ENCODE measurements around the gene USP32.
"Not testable (repeated sequence)": the region's sequence is repeated elsewhere in the genome, so short reads cannot be mapped to it uniquely, and the experiment has no call there.

The USP32 gene

GRCh38 chr17:60435244-60436167 lies 43.6 kb upstream of the USP32 start:
- Histone ChIP-seq H3K4ac (ENCODE audit: low read depth in 1 of 2, low read length in 2 of 2) (peak overlapping the region in 1 of 2 experiments; percentile 45), H3K36me3 (ENCODE audit: control insufficient read depth in 1 of 2, insufficient read depth in 2 of 2, low read depth in 1 of 2, low read length in 2 of 2) (no peaks in the 10 kb centered on the region), H3K9ac (ENCODE audit: low read length) (peak overlapping the region; percentile 85), H3K27me3 (ENCODE audit: control insufficient read depth in 1 of 2, insufficient read depth in 1 of 2, low read length in 2 of 2) (no peaks in the 10 kb centered on the region), H3K4me3 (ENCODE audit: insufficient read depth in 1 of 2, low read depth in 1 of 2, low read length in 2 of 2) (peak overlapping the region in 1 of 2 experiments; percentile 31), H2BK5ac (ENCODE audit: low read depth, low read length, poor library complexity, severe bottlenecking) (no peak overlapping the region), H3K79me1 (replicated peaks; ENCODE audit: low read length, poor library complexity, severe bottlenecking) (no peaks in the 10 kb centered on the region), H3K23ac (ENCODE audit: low read length in 2 of 2) (no peak overlapping the region), H3K4me1 (ENCODE audit: control insufficient read depth, insufficient read depth, low read depth, low read length) (no peaks in the 10 kb centered on the region), H2BK120ac (ENCODE audit: low read depth, low read length) (no peak overlapping the region), H2BK12ac (ENCODE audit: low read length in 2 of 2) (no peak overlapping the region), H2BK15ac (ENCODE audit: low read depth, poor library complexity, severe bottlenecking) (no peak overlapping the region), H3K14ac (ENCODE audit: low read length in 2 of 2) (no peak overlapping the region), H3K18ac (ENCODE audit: low read depth in 1 of 2, low read length in 2 of 2) (peak overlapping the region; percentile 6 to 57), H4K91ac (ENCODE audit: low read length) (peak overlapping the region; percentile 47), H3K9me3 (ENCODE audit: control insufficient read depth, low read length) (no peaks in the 10 kb centered on the region), H2AFZ (ENCODE audit: low read depth, low read length) (no peak overlapping the region), H3K4me2 (ENCODE audit: low read length, poor library complexity, severe bottlenecking) (no peak overlapping the region), H3K27ac (ENCODE audit: low read length, poor library complexity, severe bottlenecking) (no peak overlapping the region), H4K8ac (ENCODE audit: low read length) (peak overlapping the region; percentile 46), H2AK5ac (ENCODE audit: low read length, severe bottlenecking) (no peak overlapping the region)
- peak; percentile 85 for DNase-seq
- WGBS: 84% methylated on average over 27 of the region's 28 CpGs

GRCh38 chr17:60433021-60433997 lies 41.4 kb upstream of the USP32 start:
- H2BK5ac ChIP-seq (ENCODE audit: low read depth, low read length, poor library complexity, severe bottlenecking); H3K4me3 ChIP-seq (ENCODE audit: insufficient read depth in 1 of 2, low read depth in 1 of 2, low read length in 2 of 2); H2BK12ac ChIP-seq (ENCODE audit: low read length in 2 of 2); H2AK5ac ChIP-seq (ENCODE audit: low read length, severe bottlenecking); H3K36me3 ChIP-seq (ENCODE audit: control insufficient read depth in 1 of 2, insufficient read depth in 2 of 2, low read depth in 1 of 2, low read length in 2 of 2); H3K27me3 ChIP-seq (ENCODE audit: control insufficient read depth in 1 of 2, insufficient read depth in 1 of 2, low read length in 2 of 2); H3K27ac ChIP-seq (ENCODE audit: low read length, poor library complexity, severe bottlenecking); H3K79me1 ChIP-seq (replicated peaks; ENCODE audit: low read length, poor library complexity, severe bottlenecking); H2BK15ac ChIP-seq (ENCODE audit: low read depth, poor library complexity, severe bottlenecking); H2AFZ ChIP-seq (ENCODE audit: low read depth, low read length); H3K14ac ChIP-seq (ENCODE audit: low read length in 2 of 2); H3K23ac ChIP-seq (ENCODE audit: low read length in 2 of 2); H3K9ac ChIP-seq (ENCODE audit: low read length); H3K4ac ChIP-seq (ENCODE audit: low read depth in 1 of 2, low read length in 2 of 2); H3K18ac ChIP-seq (ENCODE audit: low read depth in 1 of 2, low read length in 2 of 2); H3K4me2 ChIP-seq (ENCODE audit: low read length, poor library complexity, severe bottlenecking); DNase-seq; H3K9me3 ChIP-seq (ENCODE audit: control insufficient read depth, low read length); H2BK120ac ChIP-seq (ENCODE audit: low read depth, low read length); H4K8ac ChIP-seq (ENCODE audit: low read length); H4K91ac ChIP-seq (ENCODE audit: low read length); H3K4me1 ChIP-seq (ENCODE audit: control insufficient read depth, insufficient read depth, low read depth, low read length): not testable (repeated sequence)
- WGBS: 94% methylated on average over 4 of the region's 4 CpGs

DNA sequence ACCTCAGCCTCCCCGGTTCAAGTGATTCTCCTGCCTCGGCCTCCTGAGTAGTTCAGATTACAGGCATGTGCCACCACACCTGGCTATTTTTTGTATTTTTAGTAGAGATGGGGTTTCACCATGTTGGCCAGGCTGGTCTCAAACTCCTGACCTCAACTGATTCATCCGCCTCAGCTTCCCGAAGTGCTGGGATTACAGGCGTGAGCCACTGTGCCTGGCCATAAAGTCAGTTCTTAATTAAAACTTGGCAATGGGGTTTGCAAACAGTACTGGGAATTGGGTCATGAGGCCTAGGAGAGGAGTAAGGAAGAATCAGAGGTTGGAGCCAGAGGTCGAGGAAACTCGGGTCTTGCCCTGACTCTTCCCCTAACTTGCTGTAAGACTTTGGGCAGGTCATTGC lies 38.6 kb upstream of the USP32 start:
- H3K27ac ChIP-seq (ENCODE audit: low read length, poor library complexity, severe bottlenecking); H3K4me3 ChIP-seq (ENCODE audit: insufficient read depth in 1 of 2, low read depth in 1 of 2, low read length in 2 of 2); H4K91ac ChIP-seq (ENCODE audit: low read length); H3K27me3 ChIP-seq (ENCODE audit: control insufficient read depth in 1 of 2, insufficient read depth in 1 of 2, low read length in 2 of 2); H3K9me3 ChIP-seq (ENCODE audit: control insufficient read depth, low read length); H3K36me3 ChIP-seq (ENCODE audit: control insufficient read depth in 1 of 2, insufficient read depth in 2 of 2, low read depth in 1 of 2, low read length in 2 of 2); H2BK12ac ChIP-seq (ENCODE audit: low read length in 2 of 2); H2AK5ac ChIP-seq (ENCODE audit: low read length, severe bottlenecking); H2BK120ac ChIP-seq (ENCODE audit: low read depth, low read length); H3K18ac ChIP-seq (ENCODE audit: low read depth in 1 of 2, low read length in 2 of 2); H3K79me1 ChIP-seq (replicated peaks; ENCODE audit: low read length, poor library complexity, severe bottlenecking); H3K4ac ChIP-seq (ENCODE audit: low read depth in 1 of 2, low read length in 2 of 2); H2BK15ac ChIP-seq (ENCODE audit: low read depth, poor library complexity, severe bottlenecking); H3K4me1 ChIP-seq (ENCODE audit: control insufficient read depth, insufficient read depth, low read depth, low read length); H3K23ac ChIP-seq (ENCODE audit: low read length in 2 of 2); H3K4me2 ChIP-seq (ENCODE audit: low read length, poor library complexity, severe bottlenecking); H3K14ac ChIP-seq (ENCODE audit: low read length in 2 of 2); DNase-seq; H4K8ac ChIP-seq (ENCODE audit: low read length); H2BK5ac ChIP-seq (ENCODE audit: low read depth, low read length, poor library complexity, severe bottlenecking); H2AFZ ChIP-seq (ENCODE audit: low read depth, low read length); H3K9ac ChIP-seq (ENCODE audit: low read length): not testable (repeated sequence)
- 95% methylated on average over 7 of the region's 7 CpGs for WGBS

DNA sequence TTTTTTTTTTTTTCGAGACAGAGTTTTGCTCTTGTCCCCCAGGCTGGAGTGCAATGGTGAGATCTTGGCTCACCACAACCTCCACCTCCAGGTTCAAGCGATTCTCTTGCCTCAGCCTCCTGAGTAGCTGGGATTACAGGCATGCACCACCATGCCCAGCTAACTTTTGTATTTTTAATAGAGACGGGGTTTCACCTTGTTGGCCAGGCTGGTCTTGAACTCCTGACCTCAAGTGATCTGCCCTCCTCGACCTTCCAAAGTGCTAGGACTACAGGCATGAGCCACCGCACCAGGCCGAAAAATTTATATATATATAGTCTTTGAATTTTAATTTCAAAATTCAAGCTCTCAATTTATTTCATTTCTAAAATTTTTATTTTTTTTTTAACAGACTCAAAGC lies 36.6 kb upstream of the USP32 start:
- not testable (repeated sequence) for H2BK5ac ChIP-seq (ENCODE audit: low read depth, low read length, poor library complexity, severe bottlenecking); H2AFZ ChIP-seq (ENCODE audit: low read depth, low read length); H3K14ac ChIP-seq (ENCODE audit: low read length in 2 of 2); H2AK5ac ChIP-seq (ENCODE audit: low read length, severe bottlenecking); H3K9ac ChIP-seq (ENCODE audit: low read length); H3K4me2 ChIP-seq (ENCODE audit: low read length, poor library complexity, severe bottlenecking); H2BK15ac ChIP-seq (ENCODE audit: low read depth, poor library complexity, severe bottlenecking); H3K4ac ChIP-seq (ENCODE audit: low read depth in 1 of 2, low read length in 2 of 2); H3K4me1 ChIP-seq (ENCODE audit: control insufficient read depth, insufficient read depth, low read depth, low read length); H3K9me3 ChIP-seq (ENCODE audit: control insufficient read depth, low read length); H3K4me3 ChIP-seq (ENCODE audit: insufficient read depth in 1 of 2, low read depth in 1 of 2, low read length in 2 of 2); H3K23ac ChIP-seq (ENCODE audit: low read length in 2 of 2); H2BK12ac ChIP-seq (ENCODE audit: low read length in 2 of 2); H3K79me1 ChIP-seq (replicated peaks; ENCODE audit: low read length, poor library complexity, severe bottlenecking); H3K36me3 ChIP-seq (ENCODE audit: control insufficient read depth in 1 of 2, insufficient read depth in 2 of 2, low read depth in 1 of 2, low read length in 2 of 2); H3K27ac ChIP-seq (ENCODE audit: low read length, poor library complexity, severe bottlenecking); H4K91ac ChIP-seq (ENCODE audit: low read length); H4K8ac ChIP-seq (ENCODE audit: low read length); H2BK120ac ChIP-seq (ENCODE audit: low read depth, low read length); DNase-seq; H3K18ac ChIP-seq (ENCODE audit: low read depth in 1 of 2, low read length in 2 of 2); H3K27me3 ChIP-seq (ENCODE audit: control insufficient read depth in 1 of 2, insufficient read depth in 1 of 2, low read length in 2 of 2)
- 92% methylated on average over 3 of the region's 6 CpGs for WGBS

All from mesenchymal stem cell (in vitro differentiated cells and primary cell).